ENCODE measurements around the gene SLC16A7.

The SLC16A7 gene

DNA sequence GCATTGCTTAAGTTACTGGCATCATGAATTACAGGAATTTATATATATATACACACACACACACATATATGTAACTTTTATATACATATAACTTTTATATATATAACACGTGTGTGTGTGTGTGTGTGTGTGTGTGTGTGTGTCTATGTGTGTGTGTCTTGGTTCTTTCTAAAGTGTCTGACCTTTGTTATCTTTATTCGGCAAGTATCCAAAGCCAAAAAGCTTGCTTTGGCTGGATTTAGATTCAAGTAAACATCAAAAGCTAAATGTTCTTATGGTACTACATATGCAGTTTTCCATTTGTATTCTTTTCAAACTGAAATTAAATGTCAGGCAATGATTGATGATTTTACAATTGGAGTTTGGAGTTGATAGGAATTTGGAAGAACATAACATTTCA is 69.9 kb downstream of the SLC16A7 start:
- no peak for DNase-seq (ENCODE audit: insufficient read length, low spot score)
- no peak for FAIRE-seq
- TF ChIP-seq CTCF (IDR thresholded peaks at IDR 0.05; ENCODE audit: insufficient read depth, missing control alignments) = no peak

- DNase-seq (ENCODE audit: insufficient read length, low spot score) (no peak), FAIRE-seq (no peak)
- no peak for TF ChIP-seq CTCF (IDR thresholded peaks at IDR 0.05; ENCODE audit: insufficient read depth, missing control alignments)
These were observed 72.8 kb downstream of the SLC16A7 start for GRCh38 chr12:59668674-59669073.

- FAIRE-seq = no peak
- DNase-seq (ENCODE audit: insufficient read length, low spot score) = no peak
- TF ChIP-seq CTCF (IDR thresholded peaks at IDR 0.05; ENCODE audit: insufficient read depth, missing control alignments) = no peak
These were observed 76.4 kb downstream of the SLC16A7 start for GRCh38 chr12:59672273-59672672.

GRCh38 chr12:59675461-59675860 is 79.6 kb downstream of the SLC16A7 start:
- TF ChIP-seq CTCF (IDR thresholded peaks at IDR 0.05; ENCODE audit: insufficient read depth, missing control alignments) = no peak
- DNase-seq (ENCODE audit: insufficient read length, low spot score) = no peak
- no peak for FAIRE-seq

GRCh38 chr12:59677857-59678256 is 82.0 kb downstream of the SLC16A7 start:
- TF ChIP-seq CTCF (IDR thresholded peaks at IDR 0.05; ENCODE audit: insufficient read depth, missing control alignments) = no peak
- no peak for DNase-seq (ENCODE audit: insufficient read length, low spot score)
- FAIRE-seq = no peak

- FAIRE-seq (no peak), DNase-seq (ENCODE audit: insufficient read length, low spot score) (no peak)
- TF ChIP-seq CTCF (IDR thresholded peaks at IDR 0.05; ENCODE audit: insufficient read depth, missing control alignments) = no peak
These were observed 83.1 kb downstream of the SLC16A7 start for GRCh38 chr12:59678759-59679411.

DNA sequence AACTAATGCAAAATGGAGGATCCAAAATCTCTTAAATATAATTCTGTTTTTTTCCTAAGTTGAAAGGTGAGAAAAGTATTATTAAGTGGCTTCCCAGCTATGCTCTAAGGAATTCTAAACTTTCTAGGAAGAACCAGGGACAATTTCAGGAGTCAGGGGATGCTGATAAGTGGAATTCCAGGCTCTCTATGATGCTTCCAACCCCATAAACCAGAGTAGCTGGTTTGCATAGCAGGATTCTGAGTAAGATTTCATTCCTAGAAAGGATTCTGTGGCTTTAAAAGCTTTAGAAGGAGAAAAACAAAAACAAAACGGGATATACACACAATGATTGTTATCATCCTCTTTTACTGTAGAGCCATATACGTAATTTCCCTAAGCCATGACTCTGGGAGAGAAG is 93.9 kb downstream of the SLC16A7 start:
- no peak for DNase-seq (ENCODE audit: insufficient read length, low spot score)

More for the DNA sequence above, 93.9 kb downstream of the SLC16A7 start:
- no peak for TF ChIP-seq CTCF (IDR thresholded peaks at IDR 0.05; ENCODE audit: insufficient read depth, missing control alignments)
- no peak for FAIRE-seq
